ENCODE measurements around the gene HAUS7.

HAUS7 gene

DNA sequence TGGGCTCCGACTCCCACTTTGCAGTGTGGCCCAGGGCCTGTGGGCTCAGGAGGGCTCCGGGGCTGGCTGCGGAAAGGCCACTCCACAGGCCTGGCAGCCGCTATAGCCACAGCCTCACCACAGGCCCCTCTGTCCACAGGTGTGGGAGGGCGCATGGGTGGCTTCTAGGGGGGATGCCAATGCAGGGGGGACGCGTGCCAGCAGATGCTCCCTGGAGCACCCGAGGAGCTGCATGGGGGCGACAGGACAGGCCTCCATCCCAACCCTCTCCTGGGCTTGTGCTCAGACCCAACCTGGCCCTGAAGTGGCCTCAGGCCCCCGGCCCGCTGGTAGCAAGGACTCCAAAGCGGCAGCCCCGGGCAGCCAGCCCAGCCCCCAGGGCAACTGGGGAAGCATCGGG lies 32.4 kb upstream of the HAUS7 start:
- no peak for ATAC-seq
- TF ChIP-seq, protein P1, sequence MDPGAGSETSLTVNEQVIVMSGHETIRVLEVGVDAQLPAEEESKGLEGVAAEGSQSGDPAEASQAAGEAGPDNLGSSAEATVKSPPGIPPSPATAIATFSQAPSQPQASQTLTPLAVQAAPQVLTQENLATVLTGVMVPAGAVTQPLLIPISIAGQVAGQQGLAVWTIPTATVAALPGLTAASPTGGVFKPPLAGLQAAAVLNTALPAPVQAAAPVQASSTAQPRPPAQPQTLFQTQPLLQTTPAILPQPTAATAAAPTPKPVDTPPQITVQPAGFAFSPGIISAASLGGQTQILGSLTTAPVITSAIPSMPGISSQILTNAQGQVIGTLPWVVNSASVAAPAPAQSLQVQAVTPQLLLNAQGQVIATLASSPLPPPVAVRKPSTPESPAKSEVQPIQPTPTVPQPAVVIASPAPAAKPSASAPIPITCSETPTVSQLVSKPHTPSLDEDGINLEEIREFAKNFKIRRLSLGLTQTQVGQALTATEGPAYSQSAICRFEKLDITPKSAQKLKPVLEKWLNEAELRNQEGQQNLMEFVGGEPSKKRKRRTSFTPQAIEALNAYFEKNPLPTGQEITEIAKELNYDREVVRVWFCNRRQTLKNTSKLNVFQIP (CRISPR knock-in tag; IDR thresholded peaks at IDR 0.05; ENCODE audit: borderline replicate concordance, low read depth), result no peak
- TF ChIP-seq ISL1 (CRISPR knock-in tag; IDR thresholded peaks at IDR 0.05), result no peak
- no peak for TF ChIP-seq OSR1 (CRISPR knock-in tag; IDR thresholded peaks at IDR 0.05)
- TF ChIP-seq TOX (CRISPR knock-in tag; IDR thresholded peaks at IDR 0.05; ENCODE audit: borderline replicate concordance), result no peak
- TF ChIP-seq CSDC2 (CRISPR knock-in tag; IDR thresholded peaks at IDR 0.05), result no peak
- TF ChIP-seq ZNF70 (CRISPR knock-in tag; IDR thresholded peaks at IDR 0.05), result no peak
- TF ChIP-seq, protein P2, sequence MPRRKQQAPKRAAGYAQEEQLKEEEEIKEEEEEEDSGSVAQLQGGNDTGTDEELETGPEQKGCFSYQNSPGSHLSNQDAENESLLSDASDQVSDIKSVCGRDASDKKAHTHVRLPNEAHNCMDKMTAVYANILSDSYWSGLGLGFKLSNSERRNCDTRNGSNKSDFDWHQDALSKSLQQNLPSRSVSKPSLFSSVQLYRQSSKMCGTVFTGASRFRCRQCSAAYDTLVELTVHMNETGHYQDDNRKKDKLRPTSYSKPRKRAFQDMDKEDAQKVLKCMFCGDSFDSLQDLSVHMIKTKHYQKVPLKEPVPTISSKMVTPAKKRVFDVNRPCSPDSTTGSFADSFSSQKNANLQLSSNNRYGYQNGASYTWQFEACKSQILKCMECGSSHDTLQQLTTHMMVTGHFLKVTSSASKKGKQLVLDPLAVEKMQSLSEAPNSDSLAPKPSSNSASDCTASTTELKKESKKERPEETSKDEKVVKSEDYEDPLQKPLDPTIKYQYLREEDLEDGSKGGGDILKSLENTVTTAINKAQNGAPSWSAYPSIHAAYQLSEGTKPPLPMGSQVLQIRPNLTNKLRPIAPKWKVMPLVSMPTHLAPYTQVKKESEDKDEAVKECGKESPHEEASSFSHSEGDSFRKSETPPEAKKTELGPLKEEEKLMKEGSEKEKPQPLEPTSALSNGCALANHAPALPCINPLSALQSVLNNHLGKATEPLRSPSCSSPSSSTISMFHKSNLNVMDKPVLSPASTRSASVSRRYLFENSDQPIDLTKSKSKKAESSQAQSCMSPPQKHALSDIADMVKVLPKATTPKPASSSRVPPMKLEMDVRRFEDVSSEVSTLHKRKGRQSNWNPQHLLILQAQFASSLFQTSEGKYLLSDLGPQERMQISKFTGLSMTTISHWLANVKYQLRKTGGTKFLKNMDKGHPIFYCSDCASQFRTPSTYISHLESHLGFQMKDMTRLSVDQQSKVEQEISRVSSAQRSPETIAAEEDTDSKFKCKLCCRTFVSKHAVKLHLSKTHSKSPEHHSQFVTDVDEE (CRISPR knock-in tag; IDR thresholded peaks at IDR 0.05), result no peak

DNA sequence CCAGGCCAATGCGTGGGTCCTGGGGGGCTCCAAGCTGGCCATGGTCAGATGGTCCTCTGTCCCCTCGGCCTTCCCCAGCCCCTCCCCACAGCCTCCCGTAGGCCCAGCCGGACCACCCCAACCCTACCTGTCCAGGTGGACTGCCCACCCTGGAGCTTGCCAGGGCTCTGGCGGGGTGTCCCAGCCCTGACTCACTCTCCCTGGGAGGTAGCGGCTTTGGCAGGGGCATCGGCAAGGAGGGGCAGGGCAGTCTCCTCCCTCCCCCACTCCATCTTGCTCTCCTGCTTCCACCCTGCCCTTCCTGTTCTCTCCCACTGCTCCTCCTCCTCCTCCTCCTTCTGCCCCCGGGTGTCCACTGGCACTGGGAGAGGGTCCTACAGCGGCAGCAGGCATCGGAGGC lies 31.8 kb upstream of the HAUS7 start:
- no peak for ATAC-seq

DNA sequence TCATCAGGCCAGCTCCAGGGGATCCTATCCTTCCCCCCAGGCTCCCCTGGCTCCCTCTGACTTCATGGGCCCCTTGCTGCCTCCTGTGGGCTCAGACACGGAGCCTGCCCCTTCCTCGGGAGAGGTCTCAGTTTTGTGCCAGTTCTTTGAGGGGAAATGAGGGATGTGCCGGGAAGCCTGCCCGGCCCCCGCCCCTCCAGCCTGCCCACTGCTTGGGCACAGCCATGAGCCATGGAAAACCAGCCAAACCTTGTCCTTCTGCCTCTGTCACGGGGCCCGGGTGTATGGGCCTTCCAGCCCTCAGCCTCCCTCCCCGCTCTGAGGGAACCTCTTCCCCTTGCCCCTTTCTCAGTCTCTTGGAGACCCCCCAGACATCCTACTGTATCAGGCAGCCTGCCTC lies 31.2 kb upstream of the HAUS7 start:
- ATAC-seq, result no peak
- no peak for TF ChIP-seq ZNF8 (CRISPR knock-in tag; IDR thresholded peaks at IDR 0.05)
- TF ChIP-seq BACH2 (CRISPR knock-in tag; IDR thresholded peaks at IDR 0.05; ENCODE audit: borderline replicate concordance), result no peak
- TF ChIP-seq, protein P3, sequence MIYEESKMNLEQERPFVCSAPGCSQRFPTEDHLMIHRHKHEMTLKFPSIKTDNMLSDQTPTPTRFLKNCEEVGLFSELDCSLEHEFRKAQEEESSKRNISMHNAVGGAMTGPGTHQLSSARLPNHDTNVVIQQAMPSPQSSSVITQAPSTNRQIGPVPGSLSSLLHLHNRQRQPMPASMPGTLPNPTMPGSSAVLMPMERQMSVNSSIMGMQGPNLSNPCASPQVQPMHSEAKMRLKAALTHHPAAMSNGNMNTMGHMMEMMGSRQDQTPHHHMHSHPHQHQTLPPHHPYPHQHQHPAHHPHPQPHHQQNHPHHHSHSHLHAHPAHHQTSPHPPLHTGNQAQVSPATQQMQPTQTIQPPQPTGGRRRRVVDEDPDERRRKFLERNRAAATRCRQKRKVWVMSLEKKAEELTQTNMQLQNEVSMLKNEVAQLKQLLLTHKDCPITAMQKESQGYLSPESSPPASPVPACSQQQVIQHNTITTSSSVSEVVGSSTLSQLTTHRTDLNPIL (CRISPR knock-in tag; IDR thresholded peaks at IDR 0.05; ENCODE audit: low read depth), result no peak
- TF ChIP-seq ZC3H10 (CRISPR knock-in tag; IDR thresholded peaks at IDR 0.05), result no peak
- TF ChIP-seq, protein P2 (CRISPR knock-in tag; IDR thresholded peaks at IDR 0.05), result no peak
- no peak for TF ChIP-seq ARNTL (CRISPR knock-in tag; IDR thresholded peaks at IDR 0.05; ENCODE audit: borderline replicate concordance, low read depth)
- TF ChIP-seq ZNF70 (CRISPR knock-in tag; IDR thresholded peaks at IDR 0.05), result no peak
- no peak for TF ChIP-seq SNAI2 (CRISPR knock-in tag; IDR thresholded peaks at IDR 0.05)
- TF ChIP-seq ESRRG (CRISPR knock-in tag; IDR thresholded peaks at IDR 0.05), result no peak
- no peak for TF ChIP-seq ZNF565 (CRISPR knock-in tag; conservative IDR thresholded peaks at IDR 0.05; ENCODE audit: low read depth)
- no peak for TF ChIP-seq OSR1 (CRISPR knock-in tag; IDR thresholded peaks at IDR 0.05)
- TF ChIP-seq TCF4 (CRISPR knock-in tag; IDR thresholded peaks at IDR 0.05; ENCODE audit: borderline replicate concordance), result no peak
- TF ChIP-seq ZFP30 (CRISPR knock-in tag; IDR thresholded peaks at IDR 0.05), result no peak
- TF ChIP-seq CSDC2 (CRISPR knock-in tag; IDR thresholded peaks at IDR 0.05), result no peak
- no peak for TF ChIP-seq TOX (CRISPR knock-in tag; IDR thresholded peaks at IDR 0.05; ENCODE audit: borderline replicate concordance)
- TF ChIP-seq, protein P4, sequence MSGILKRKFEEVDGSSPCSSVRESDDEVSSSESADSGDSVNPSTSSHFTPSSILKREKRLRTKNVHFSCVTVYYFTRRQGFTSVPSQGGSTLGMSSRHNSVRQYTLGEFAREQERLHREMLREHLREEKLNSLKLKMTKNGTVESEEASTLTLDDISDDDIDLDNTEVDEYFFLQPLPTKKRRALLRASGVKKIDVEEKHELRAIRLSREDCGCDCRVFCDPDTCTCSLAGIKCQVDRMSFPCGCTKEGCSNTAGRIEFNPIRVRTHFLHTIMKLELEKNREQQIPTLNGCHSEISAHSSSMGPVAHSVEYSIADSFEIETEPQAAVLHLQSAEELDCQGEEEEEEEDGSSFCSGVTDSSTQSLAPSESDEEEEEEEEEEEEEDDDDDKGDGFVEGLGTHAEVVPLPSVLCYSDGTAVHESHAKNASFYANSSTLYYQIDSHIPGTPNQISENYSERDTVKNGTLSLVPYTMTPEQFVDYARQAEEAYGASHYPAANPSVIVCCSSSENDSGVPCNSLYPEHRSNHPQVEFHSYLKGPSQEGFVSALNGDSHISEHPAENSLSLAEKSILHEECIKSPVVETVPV (CRISPR knock-in tag; IDR thresholded peaks at IDR 0.05), result no peak
- TF ChIP-seq ISL1 (CRISPR knock-in tag; IDR thresholded peaks at IDR 0.05), result no peak

More for the DNA sequence above, 31.8 kb upstream of the HAUS7 start:
- TF ChIP-seq SNAI2 (CRISPR knock-in tag; IDR thresholded peaks at IDR 0.05) (no peak), ZC3H10 (CRISPR knock-in tag; IDR thresholded peaks at IDR 0.05) (no peak), RARB (CRISPR knock-in tag; IDR thresholded peaks at IDR 0.05) (no peak), GLIS3 (CRISPR knock-in tag; IDR thresholded peaks at IDR 0.05) (no peak), ZNF565 (CRISPR knock-in tag; conservative IDR thresholded peaks at IDR 0.05; ENCODE audit: low read depth) (no peak), OSR1 (CRISPR knock-in tag; IDR thresholded peaks at IDR 0.05) (no peak), ZNF70 (CRISPR knock-in tag; IDR thresholded peaks at IDR 0.05) (no peak), TOX (CRISPR knock-in tag; IDR thresholded peaks at IDR 0.05; ENCODE audit: borderline replicate concordance) (no peak), BACH2 (CRISPR knock-in tag; IDR thresholded peaks at IDR 0.05; ENCODE audit: borderline replicate concordance) (no peak), ZFP30 (CRISPR knock-in tag; IDR thresholded peaks at IDR 0.05) (no peak), ZFP3 (CRISPR knock-in tag; IDR thresholded peaks at IDR 0.05) (no peak), ZNF8 (CRISPR knock-in tag; IDR thresholded peaks at IDR 0.05) (no peak)
- TF ChIP-seq, protein P3 (CRISPR knock-in tag; IDR thresholded peaks at IDR 0.05; ENCODE audit: low read depth), result no peak
